WTC11 (cell line): ENCODE results near the gene PHOSPHO1. TPM values are rescaled to one million over a fixed set of nuclear protein-coding genes. Genes with fewer than 3 reads are reported as not detected.

ENCODE experiments used
- total RNA-seq: library from RNA; stranded (reverse); gene quantifications from 3 replicates; pipeline ENCODE4 v1.2.3, GENCODE V29; 2021

PHOSPHO1 gene
- total RNA-seq, 1 experiment from 2014 or later = 0.81 TPM

Other genes starting within 250 kb of the PHOSPHO1 start
- gene IGF2BP1, start 233.4 kb downstream of the PHOSPHO1 start, total RNA-seq = 392 to 434 TPM (median 423 TPM) in 3 replicates
- 0.02 to 0.04 TPM (median 0.02 TPM) in 3 replicates for gene B4GALNT2, start 98.0 kb downstream of the PHOSPHO1 start, total RNA-seq
- 0.34 to 0.70 TPM (median 0.50 TPM) in 3 replicates for gene GNGT2, start 20.2 kb downstream of the PHOSPHO1 start, total RNA-seq
- 1.2 to 1.6 TPM (median 1.5 TPM) in 3 replicates for gene ABI3, start 20.1 kb downstream of the PHOSPHO1 start, total RNA-seq
- gene ZNF652, start 131.5 kb upstream of the PHOSPHO1 start, total RNA-seq = 40.8 to 46.0 TPM (median 44.2 TPM) in 3 replicates
- 350 to 375 TPM (median 362 TPM) in 3 replicates for gene PHB1, start 184.1 kb upstream of the PHOSPHO1 start, total RNA-seq